ENCODE measurements around the gene GRIK4.

The GRIK4 gene

GRCh38 chr11:120547811-120548681 is 36.5 kb downstream of the GRIK4 start:
- no peak for DNase-seq (ENCODE audit: low read depth)

GRCh38 chr11:120548682-120549209 is 37.2 kb downstream of the GRIK4 start:
- DNase-seq (ENCODE audit: low read depth), result no peak

GRCh38 chr11:120549346-120549745 is 37.8 kb downstream of the GRIK4 start:
- DNase-seq (ENCODE audit: low read depth), result no peak

- DNase-seq (ENCODE audit: low read depth), result no peak
Observed at GRCh38 chr11:120550007-120550406, 38.5 kb downstream of the GRIK4 start.

GRCh38 chr11:120551191-120551590 is 39.6 kb downstream of the GRIK4 start:
- no peak for DNase-seq (ENCODE audit: low read depth)

GRCh38 chr11:120554766-120555432 is 43.4 kb downstream of the GRIK4 start:
- no peak for DNase-seq (ENCODE audit: low read depth)

- DNase-seq (ENCODE audit: low read depth), result no peak
Observed at GRCh38 chr11:120555433-120555773, 43.9 kb downstream of the GRIK4 start.

GRCh38 chr11:120556797-120557196 is 45.2 kb downstream of the GRIK4 start:
- no peak for DNase-seq (ENCODE audit: low read depth)

GRCh38 chr11:120558744-120559431 is 47.3 kb downstream of the GRIK4 start:
- no peak for DNase-seq (ENCODE audit: low read depth)

GRCh38 chr11:120561286-120561685 is 49.7 kb downstream of the GRIK4 start:
- no peak for DNase-seq (ENCODE audit: low read depth)

- DNase-seq (ENCODE audit: low read depth), result no peak
Observed at GRCh38 chr11:120562806-120563425, 51.4 kb downstream of the GRIK4 start.

GRCh38 chr11:120563703-120564572 is 52.4 kb downstream of the GRIK4 start:
- no peak for DNase-seq (ENCODE audit: low read depth)

GRCh38 chr11:120564573-120565311 is 53.2 kb downstream of the GRIK4 start:
- DNase-seq (ENCODE audit: low read depth), result no peak

- DNase-seq (ENCODE audit: low read depth), result no peak
Observed at GRCh38 chr11:120565466-120566155, 54.1 kb downstream of the GRIK4 start.

- no peak for DNase-seq (ENCODE audit: low read depth)
Observed at GRCh38 chr11:120566176-120566575, 54.6 kb downstream of the GRIK4 start.

GRCh38 chr11:120568572-120569307 is 57.2 kb downstream of the GRIK4 start:
- no peak for DNase-seq (ENCODE audit: low read depth)

- DNase-seq (ENCODE audit: low read depth), result no peak
Observed at GRCh38 chr11:120569861-120570260, 58.3 kb downstream of the GRIK4 start.

GRCh38 chr11:120571476-120571875 is 59.9 kb downstream of the GRIK4 start:
- no peak for DNase-seq (ENCODE audit: low read depth)

GRCh38 chr11:120573756-120574354 is 62.3 kb downstream of the GRIK4 start:
- DNase-seq (ENCODE audit: low read depth), result no peak

Data from stimulated activated CD8-positive, alpha-beta memory T cell treated with anti-CD3 and anti-CD28 coated beads, Interleukin-15, amount 100 ng/mL, for 1 hour (primary cell).